GM12865 (cell line): ENCODE measurements around the gene TPP1.

ENCODE experiments used
- DNase-seq: peaks from one replicate; pipeline ENCODE4 v3.0.0; 2010; ENCODE audit warnings: low read depth
- H3K4me3 ChIP-seq: 2 replicates; pipeline ENCODE4 v1.5.1; 2011; ENCODE audit warnings: mild to moderate bottlenecking, low read depth, low read length, control low read depth
- TF ChIP-seq, protein P1 (sequence below): IDR thresholded peaks from 2 replicates; pipeline ENCODE4 v1.5.1; 2011; ENCODE audit warnings: low read length, control low read depth, low read depth, inconsistent platforms; ENCODE audit not compliant: insufficient read depth; ENCODE audit errors: missing control alignments

TPP1 gene

DNA sequence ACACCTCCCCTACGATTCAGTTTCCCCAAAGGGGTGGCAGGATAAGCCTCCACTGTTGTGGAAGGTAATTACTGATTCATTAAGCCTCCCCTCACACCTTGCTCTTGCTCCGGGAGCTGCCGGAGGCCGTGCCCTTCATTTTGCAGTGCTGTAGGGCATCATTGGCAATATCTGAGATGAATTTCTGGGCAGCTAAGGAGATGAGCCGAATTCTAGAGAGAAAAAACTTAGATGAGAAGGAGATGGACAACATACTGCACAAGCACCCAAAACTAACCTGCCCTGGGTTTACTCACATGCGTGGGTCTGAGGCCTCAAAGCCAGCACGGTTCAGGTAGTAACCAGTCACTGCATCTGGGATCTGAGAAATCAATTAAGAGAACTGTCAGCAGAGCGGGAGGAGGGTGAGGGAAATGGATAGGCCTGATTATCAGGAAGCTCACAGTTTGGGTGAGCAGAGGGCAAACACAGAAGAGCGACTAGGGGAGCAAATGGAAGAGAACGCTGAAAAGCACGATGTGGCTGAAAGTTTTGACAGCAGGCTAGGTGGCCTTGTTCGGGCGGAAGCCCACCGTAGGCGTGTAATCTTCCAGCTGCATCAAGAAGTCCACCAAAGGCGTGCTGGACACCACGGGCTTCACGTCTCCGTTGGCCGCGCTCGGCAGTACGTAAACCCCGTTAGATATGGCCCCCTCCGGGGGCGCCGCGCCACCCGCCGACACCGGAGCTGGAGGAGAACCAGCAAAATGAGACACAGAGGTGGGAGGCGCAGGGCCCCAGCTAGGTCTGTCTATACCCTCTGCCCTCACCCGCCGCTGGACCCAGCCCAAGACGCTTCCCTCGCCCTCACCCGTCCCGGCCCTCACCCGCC, 7.9 kb downstream of the TPP1 start:
- DNase-seq, result peak; percentile 29
- TF ChIP-seq, protein P1, sequence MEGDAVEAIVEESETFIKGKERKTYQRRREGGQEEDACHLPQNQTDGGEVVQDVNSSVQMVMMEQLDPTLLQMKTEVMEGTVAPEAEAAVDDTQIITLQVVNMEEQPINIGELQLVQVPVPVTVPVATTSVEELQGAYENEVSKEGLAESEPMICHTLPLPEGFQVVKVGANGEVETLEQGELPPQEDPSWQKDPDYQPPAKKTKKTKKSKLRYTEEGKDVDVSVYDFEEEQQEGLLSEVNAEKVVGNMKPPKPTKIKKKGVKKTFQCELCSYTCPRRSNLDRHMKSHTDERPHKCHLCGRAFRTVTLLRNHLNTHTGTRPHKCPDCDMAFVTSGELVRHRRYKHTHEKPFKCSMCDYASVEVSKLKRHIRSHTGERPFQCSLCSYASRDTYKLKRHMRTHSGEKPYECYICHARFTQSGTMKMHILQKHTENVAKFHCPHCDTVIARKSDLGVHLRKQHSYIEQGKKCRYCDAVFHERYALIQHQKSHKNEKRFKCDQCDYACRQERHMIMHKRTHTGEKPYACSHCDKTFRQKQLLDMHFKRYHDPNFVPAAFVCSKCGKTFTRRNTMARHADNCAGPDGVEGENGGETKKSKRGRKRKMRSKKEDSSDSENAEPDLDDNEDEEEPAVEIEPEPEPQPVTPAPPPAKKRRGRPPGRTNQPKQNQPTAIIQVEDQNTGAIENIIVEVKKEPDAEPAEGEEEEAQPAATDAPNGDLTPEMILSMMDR, result no peak
- H3K4me3 ChIP-seq, result peak overlapping the region; percentile 84

DNA sequence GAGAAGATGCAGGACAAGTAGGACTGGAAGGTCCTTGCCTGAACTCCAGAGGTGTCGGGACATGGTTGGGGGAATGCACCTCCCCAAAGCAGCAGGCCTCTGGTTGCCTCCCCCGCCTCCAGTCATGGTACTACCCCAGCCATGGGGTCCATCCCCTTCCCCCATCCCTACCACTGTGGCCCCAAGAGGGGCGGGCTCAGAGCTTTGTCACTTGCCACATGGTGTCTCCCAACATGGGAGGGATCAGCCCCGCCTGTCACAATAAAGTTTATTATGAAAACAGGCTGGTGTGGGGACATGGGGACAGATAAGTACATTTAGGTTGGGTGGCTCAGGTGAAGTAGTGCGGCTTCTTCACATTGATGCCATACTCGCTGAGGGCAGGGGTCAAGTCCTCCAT, 8.6 kb downstream of the TPP1 start:
- DNase-seq, result no peak
- no peak overlapping the region for H3K4me3 ChIP-seq
- TF ChIP-seq, protein P1, result no peak

DNA sequence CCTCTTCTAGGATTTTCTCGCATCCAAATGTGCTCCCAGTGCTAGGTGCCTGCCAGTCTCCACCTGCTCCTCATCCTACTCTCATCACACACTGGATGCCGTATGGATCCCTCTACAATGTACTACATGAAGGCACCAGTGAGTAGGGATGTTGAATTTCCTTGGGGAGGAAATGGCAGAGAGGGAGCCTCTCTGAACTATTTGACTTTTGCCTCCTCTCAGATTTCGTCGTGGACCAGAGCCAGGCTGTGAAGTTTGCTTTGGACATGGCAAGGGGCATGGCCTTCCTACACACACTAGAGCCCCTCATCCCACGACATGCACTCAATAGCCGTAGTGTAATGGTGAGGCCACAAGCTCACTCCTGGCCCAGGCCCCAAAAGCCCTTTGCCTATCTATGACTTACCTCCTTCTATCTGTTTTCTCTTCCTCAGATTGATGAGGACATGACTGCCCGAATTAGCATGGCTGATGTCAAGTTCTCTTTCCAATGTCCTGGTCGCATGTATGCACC, 9.7 kb downstream of the TPP1 start:
- DNase-seq, result no peak
- TF ChIP-seq, protein P1, result no peak
- H3K4me3 ChIP-seq, result no peak overlapping the region

DNA sequence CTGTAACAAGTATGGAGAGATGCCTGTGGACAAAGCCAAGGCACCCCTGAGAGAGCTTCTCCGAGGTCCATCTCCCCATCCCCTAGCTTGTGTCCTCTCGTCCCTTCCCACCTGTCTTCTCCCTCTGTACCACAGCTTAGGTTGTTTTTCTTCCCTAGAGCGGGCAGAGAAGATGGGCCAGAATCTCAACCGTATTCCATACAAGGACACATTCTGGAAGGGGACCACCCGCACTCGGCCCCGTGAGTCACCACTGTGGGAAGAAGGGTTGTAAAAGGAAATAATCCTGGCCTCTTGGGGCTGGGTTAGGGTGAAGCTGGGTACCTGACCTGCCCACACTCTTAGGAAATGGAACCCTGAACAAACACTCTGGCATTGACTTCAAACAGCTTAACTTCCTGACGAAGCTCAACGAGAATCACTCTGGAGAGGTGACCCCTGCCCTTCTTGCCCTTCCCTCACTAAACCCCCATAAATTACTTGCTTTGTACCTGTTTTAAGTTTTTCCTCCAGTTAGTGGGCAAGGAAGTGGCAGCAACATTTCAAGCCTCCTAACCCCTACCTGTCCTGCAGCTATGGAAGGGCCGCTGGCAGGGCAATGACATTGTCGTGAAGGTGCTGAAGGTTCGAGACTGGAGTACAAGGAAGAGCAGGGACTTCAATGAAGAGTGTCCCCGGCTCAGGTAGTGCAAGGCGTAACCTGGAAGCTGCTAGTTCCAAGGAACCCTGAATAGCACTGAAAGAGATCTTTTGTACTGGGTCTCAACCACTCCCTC, 10.3 kb downstream of the TPP1 start:
- TF ChIP-seq, protein P1, result no peak
- DNase-seq, result no peak
- no peak overlapping the region for H3K4me3 ChIP-seq

DNA sequence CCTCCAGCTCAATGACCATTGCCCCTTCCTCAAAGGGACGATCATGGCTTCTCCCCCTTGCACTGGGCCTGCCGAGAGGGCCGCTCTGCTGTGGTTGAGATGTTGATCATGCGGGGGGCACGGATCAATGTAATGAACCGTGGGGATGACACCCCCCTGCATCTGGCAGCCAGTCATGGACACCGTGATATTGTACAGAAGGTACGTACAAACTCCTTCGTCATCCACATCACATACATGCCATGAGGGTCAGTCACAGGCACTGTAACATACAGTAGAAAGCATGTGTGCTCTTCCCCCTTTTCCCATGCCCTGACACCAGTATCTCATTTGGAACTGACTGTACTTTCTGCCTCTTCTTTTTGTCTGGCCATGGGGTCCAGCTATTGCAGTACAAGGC, 11.2 kb downstream of the TPP1 start:
- TF ChIP-seq, protein P1, result no peak
- DNase-seq, result no peak
- H3K4me3 ChIP-seq, result no peak overlapping the region

- TF ChIP-seq, protein P1, result no peak
- DNase-seq, result no peak
- peak overlapping the region; percentile 9; the same call in 1 of the 2 replicates for H3K4me3 ChIP-seq
Measured at GRCh38 chr11:6607190-6607795, 11.9 kb downstream of the TPP1 start.
